ENCODE data around the gene SLC4A4.

Gene SLC4A4

DNA sequence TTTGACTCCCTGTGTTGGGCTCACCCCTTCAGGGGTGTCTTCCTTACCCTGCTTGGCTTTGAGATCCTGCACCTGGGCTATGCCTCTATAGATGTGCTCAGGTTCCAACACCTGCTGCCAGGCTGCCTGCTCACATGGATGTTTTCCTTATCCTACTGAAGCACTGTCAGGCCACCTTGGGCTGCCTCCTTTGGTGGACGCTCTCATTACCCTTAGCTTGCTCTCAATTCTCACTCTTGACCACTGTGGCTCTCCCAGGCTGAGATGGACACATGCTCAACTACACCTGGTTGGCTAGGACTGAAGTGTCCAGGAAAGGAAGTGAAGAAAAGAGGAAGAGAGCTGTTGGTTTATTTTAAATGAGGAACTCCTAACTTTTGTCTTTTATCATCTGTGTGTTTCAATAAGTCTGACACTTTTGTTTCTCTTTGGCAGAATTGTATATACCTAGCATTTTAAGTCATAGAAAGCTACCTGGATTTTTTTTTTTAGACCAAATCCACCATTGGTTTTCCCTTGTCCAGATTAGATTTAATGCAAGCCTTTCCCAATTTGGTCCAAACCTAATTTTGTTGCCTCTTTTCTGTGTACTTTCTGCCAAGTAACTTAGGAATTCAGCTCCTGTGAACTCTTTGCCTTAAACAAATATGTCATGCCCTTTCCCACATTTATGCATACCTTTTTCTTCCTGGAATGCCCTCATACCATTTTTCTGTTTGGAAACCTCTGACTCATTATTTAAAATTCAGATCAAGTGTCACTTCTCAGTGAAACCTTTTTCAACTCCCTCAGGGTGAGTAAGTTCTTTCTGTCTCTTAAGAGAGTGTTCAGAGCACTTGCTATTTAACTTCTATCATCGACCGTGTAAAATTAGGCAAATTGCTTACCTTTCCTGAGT, 269.2 kb downstream of the SLC4A4 start:
- H3K4me3 ChIP-seq (ENCODE audit: low read depth, low read length): no peak overlapping the region
- TF ChIP-seq, protein P1, sequence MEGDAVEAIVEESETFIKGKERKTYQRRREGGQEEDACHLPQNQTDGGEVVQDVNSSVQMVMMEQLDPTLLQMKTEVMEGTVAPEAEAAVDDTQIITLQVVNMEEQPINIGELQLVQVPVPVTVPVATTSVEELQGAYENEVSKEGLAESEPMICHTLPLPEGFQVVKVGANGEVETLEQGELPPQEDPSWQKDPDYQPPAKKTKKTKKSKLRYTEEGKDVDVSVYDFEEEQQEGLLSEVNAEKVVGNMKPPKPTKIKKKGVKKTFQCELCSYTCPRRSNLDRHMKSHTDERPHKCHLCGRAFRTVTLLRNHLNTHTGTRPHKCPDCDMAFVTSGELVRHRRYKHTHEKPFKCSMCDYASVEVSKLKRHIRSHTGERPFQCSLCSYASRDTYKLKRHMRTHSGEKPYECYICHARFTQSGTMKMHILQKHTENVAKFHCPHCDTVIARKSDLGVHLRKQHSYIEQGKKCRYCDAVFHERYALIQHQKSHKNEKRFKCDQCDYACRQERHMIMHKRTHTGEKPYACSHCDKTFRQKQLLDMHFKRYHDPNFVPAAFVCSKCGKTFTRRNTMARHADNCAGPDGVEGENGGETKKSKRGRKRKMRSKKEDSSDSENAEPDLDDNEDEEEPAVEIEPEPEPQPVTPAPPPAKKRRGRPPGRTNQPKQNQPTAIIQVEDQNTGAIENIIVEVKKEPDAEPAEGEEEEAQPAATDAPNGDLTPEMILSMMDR (IDR thresholded peaks at IDR 0.05; ENCODE audit: low read depth, low read length, missing control alignments): no peak
- DNase-seq (ENCODE audit: low read depth): no peak

DNA sequence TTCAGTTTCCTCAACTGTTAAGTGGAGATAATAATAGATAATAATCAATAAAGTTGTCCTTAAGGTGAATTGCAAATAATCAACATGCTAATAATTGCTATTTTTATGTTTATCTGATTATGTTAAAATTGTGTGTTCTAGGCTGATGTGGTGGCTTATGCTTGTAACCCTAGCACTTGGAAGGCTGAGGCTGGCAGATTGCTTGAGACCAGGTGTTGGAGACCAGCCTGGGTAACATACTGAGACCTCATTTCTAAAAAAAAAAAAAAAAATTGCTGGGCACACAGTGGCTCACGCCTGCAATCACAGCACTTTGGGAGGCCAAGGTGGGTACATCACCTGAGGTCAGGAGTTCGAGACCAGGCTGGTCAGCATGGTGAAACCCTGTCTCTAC, 269.9 kb downstream of the SLC4A4 start:
- no peak overlapping the region for H3K4me3 ChIP-seq (ENCODE audit: low read depth, low read length)
- TF ChIP-seq, protein P1 (IDR thresholded peaks at IDR 0.05; ENCODE audit: low read depth, low read length, missing control alignments): no peak
- no peak for DNase-seq (ENCODE audit: low read depth)

DNA sequence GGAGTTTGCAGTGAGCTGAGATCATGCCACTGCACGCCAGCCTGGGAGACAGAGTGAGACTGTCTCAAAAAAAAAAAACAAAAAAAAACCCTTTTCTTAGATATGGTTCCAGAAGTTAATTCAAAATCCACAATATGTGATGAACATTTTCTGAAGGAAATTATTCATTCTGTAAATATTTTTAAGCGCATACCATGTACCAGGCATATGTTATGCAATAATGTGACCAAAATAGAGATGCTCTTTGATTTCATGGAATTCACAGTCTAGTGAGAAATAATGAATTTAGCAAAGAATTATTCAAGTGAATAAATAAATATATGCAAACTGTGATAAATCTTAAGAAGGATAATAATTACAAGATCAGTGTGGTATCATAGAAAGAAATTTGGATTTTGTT, 270.3 kb downstream of the SLC4A4 start:
- no peak for DNase-seq (ENCODE audit: low read depth)
- TF ChIP-seq, protein P1 (IDR thresholded peaks at IDR 0.05; ENCODE audit: low read depth, low read length, missing control alignments): no peak
- no peak overlapping the region for H3K4me3 ChIP-seq (ENCODE audit: low read depth, low read length)

DNA sequence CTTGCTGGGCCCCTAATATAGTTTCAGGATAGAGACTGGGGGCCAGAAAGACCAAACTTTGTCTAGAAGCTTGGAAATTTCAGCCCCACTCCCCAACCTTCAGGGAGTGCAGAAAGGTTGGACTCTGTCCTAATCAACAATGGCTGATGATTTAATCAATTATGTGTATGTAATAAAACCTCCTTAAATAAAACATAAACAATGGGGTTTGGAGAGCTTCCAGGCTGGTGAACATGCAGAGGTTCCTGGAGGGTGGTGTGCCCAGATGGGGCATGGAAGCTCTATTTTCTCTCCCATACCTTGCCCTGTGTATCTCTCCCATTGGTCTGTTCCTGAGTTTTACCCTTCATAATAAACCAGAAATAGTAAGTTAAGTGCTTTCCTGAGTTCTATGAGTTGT, 270.8 kb downstream of the SLC4A4 start:
- TF ChIP-seq, protein P1 (IDR thresholded peaks at IDR 0.05; ENCODE audit: low read depth, low read length, missing control alignments): no peak
- H3K4me3 ChIP-seq (ENCODE audit: low read depth, low read length): no peak overlapping the region
- no peak for DNase-seq (ENCODE audit: low read depth)

DNA sequence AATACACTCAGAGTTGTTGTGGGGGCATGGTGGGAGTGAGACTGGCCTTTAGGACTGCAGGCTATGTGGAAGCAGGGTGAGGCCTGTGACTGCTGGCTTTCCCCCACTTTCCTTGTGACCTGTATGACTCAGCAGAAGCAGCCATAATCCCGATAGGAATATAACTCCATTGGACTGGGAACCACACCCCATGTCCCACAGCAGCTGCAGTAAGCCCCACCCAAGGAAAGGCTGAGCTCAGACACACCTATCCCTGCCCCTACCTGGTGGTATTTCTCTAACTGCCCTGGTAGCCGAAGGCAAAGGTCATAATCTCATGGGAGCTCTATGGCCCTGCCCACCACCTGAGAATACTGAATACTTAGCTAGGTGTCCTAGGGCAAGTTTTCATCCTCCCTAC, 275.8 kb downstream of the SLC4A4 start:
- no peak for DNase-seq (ENCODE audit: low read depth)
- TF ChIP-seq, protein P1 (IDR thresholded peaks at IDR 0.05; ENCODE audit: low read depth, low read length, missing control alignments): no peak
- H3K4me3 ChIP-seq (ENCODE audit: low read depth, low read length): no peak overlapping the region

DNA sequence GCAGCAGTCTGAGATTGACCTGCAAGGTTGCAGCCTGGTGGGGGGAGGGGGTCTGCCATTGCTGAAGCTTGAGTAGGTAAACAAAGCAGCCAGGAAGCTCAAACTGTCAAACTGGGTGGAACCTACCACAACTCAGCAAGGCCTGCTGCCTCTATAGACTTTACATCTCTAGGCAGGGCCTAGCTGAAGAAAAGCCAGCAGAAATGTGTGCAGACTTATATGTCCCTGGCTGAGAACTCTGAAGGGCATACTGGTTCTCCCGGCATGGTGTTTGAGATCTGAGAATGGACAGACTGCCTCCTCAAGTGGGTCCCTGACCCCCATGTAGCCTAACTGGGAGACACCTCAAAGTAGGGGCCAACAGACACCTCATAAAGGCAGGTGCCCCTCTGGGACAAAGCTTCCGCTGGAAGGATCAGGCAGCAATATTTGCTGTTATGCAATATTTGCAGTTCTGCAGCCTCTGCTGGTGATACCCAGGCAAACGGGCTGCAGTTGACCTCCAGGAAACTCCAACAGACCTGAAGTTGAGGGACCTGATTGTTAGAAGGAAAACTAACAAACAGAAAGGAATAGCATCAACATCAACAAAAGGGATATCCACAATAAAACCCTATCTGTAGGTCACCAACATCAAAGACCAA, 277.5 kb downstream of the SLC4A4 start:
- H3K4me3 ChIP-seq (ENCODE audit: low read depth, low read length): no peak overlapping the region
- DNase-seq (ENCODE audit: low read depth): no peak
- TF ChIP-seq, protein P1 (IDR thresholded peaks at IDR 0.05; ENCODE audit: low read depth, low read length, missing control alignments): no peak
